GM19099 (cell line): ENCODE data around the gene MBNL3.

Source experiments
- POLR2A ChIP-seq: IDR thresholded peaks from 3 replicates; pipeline ENCODE4 v1.6.1; 2011; ENCODE audit warnings: low read depth; ENCODE audit not compliant: insufficient read length; ENCODE audit errors: extremely low read depth

MBNL3 gene

GRCh38 chrX:132373610-132374009 lies 115.2 kb downstream of the MBNL3 start:
- TF ChIP-seq POLR2A = no peak

- no peak for TF ChIP-seq POLR2A
Observed at GRCh38 chrX:132369617-132370326, 119.1 kb downstream of the MBNL3 start.

GRCh38 chrX:132367984-132368383 lies 120.9 kb downstream of the MBNL3 start:
- no peak for TF ChIP-seq POLR2A

- no peak for TF ChIP-seq POLR2A
Observed at GRCh38 chrX:132367314-132367713, 121.5 kb downstream of the MBNL3 start.

GRCh38 chrX:132365490-132365889 lies 123.3 kb downstream of the MBNL3 start:
- no peak for TF ChIP-seq POLR2A

GRCh38 chrX:132364313-132364712 lies 124.5 kb downstream of the MBNL3 start:
- TF ChIP-seq POLR2A = no peak

- no peak for TF ChIP-seq POLR2A
Observed at GRCh38 chrX:132353430-132353829, 135.4 kb downstream of the MBNL3 start.

- TF ChIP-seq POLR2A = no peak
Observed at GRCh38 chrX:132336172-132336571, 152.7 kb downstream of the MBNL3 start.

- TF ChIP-seq POLR2A = no peak
Observed at GRCh38 chrX:132333351-132333750, 155.5 kb downstream of the MBNL3 start.

GRCh38 chrX:132331532-132331931 lies 157.3 kb downstream of the MBNL3 start:
- no peak for TF ChIP-seq POLR2A

GRCh38 chrX:132331000-132331399 lies 157.8 kb downstream of the MBNL3 start:
- no peak for TF ChIP-seq POLR2A

- TF ChIP-seq POLR2A = no peak
Observed at GRCh38 chrX:132330156-132330729, 158.6 kb downstream of the MBNL3 start.
